Measurements from ENCODE around the gene SLC4A5. TPM values are rescaled to one million over a fixed set of nuclear protein-coding genes. Genes with fewer than 3 reads are reported as not detected.

SLC4A5 gene
- total RNA-seq, 4 donors from 2014 or later = 3.2 to 30.4 (median 4.2) TPM

DNA sequence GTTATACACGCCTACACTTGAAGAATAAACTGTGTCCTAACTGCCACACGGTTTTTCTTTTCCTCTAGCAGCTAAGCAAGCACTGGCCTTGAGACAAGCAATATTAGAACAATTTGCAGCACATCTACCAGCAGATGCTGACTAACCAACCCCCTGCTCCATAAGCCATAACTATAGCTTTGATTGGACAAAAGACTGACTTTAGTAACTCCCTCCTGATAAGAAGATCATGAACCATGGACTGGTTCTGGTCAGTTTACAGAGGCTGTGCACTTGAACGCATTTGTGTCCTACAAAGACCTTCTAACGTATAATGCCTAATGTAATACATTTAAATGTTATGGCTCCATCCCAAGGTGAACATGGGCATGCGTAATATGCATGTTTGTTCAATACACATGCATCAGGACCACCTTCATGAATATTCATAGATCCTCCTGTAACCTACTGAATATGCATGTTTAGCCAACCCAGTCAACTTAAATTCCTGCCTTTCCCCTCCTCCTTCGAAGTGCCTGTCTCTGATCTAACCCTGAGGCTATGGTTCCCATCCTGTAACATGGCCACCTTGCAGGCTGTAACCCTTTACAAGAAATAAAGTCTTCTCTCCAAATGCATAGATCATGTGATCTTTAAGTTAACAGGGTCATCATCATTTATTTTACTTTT lies 26.5 kb downstream of the SLC4A5 start:
- Histone ChIP-seq H3K9me3 (no peaks in the 10 kb centered on the region), H3K27me3 (no peaks in the 10 kb centered on the region), H3K36me3 (peaks cover 17% of the 10 kb centered on the region), H3K4me3 (no peak overlapping the region), H3K27ac (no peak overlapping the region), H3K4me1 (no peaks in the 10 kb centered on the region)
- WGBS = 59% methylated on average over 6 of the region's 6 CpGs
- TF ChIP-seq, protein P1, sequence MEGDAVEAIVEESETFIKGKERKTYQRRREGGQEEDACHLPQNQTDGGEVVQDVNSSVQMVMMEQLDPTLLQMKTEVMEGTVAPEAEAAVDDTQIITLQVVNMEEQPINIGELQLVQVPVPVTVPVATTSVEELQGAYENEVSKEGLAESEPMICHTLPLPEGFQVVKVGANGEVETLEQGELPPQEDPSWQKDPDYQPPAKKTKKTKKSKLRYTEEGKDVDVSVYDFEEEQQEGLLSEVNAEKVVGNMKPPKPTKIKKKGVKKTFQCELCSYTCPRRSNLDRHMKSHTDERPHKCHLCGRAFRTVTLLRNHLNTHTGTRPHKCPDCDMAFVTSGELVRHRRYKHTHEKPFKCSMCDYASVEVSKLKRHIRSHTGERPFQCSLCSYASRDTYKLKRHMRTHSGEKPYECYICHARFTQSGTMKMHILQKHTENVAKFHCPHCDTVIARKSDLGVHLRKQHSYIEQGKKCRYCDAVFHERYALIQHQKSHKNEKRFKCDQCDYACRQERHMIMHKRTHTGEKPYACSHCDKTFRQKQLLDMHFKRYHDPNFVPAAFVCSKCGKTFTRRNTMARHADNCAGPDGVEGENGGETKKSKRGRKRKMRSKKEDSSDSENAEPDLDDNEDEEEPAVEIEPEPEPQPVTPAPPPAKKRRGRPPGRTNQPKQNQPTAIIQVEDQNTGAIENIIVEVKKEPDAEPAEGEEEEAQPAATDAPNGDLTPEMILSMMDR (IDR thresholded peaks at IDR 0.05) = no peak
- TF ChIP-seq EP300 (IDR thresholded peaks at IDR 0.05) = no peak
- TF ChIP-seq POLR2AphosphoS5 (IDR thresholded peaks at IDR 0.05) = no peak
- TF ChIP-seq POLR2A (IDR thresholded peaks at IDR 0.05) = no peak
- DNase-seq (ENCODE audit: low spot score in 2 of 2) = no peak

- TF ChIP-seq EP300 (IDR thresholded peaks at IDR 0.05) (no peak), POLR2A (IDR thresholded peaks at IDR 0.05) (no peak), POLR2AphosphoS5 (IDR thresholded peaks at IDR 0.05) (no peak)
- TF ChIP-seq, protein P1 (IDR thresholded peaks at IDR 0.05) = no peak
- H3K27me3 ChIP-seq = no peaks in the 10 kb centered on the region
- H3K4me3 ChIP-seq = no peak overlapping the region
- peaks cover 20% of the 10 kb centered on the region for H3K36me3 ChIP-seq
- 85% methylated on average over 5 of the region's 5 CpGs for WGBS
- no peaks in the 10 kb centered on the region for H3K4me1 ChIP-seq
- no peak for DNase-seq (ENCODE audit: low spot score in 2 of 2)
- H3K27ac ChIP-seq = no peak overlapping the region
- no peaks in the 10 kb centered on the region for H3K9me3 ChIP-seq
These were observed 29.1 kb downstream of the SLC4A5 start for GRCh38 chr2:74314107-74314506.

- no peaks in the 10 kb centered on the region for H3K9me3 ChIP-seq
- H3K4me3 ChIP-seq = no peak overlapping the region
- DNase-seq (ENCODE audit: low spot score in 2 of 2) = no peak
- peaks cover 20% of the 10 kb centered on the region for H3K36me3 ChIP-seq
- WGBS = 85% methylated on average over 2 of the region's 2 CpGs
- no peaks in the 10 kb centered on the region for H3K27me3 ChIP-seq
- no peak overlapping the region for H3K27ac ChIP-seq
- TF ChIP-seq, protein P1 (IDR thresholded peaks at IDR 0.05) = no peak
- no peak for TF ChIP-seq POLR2A (IDR thresholded peaks at IDR 0.05)
- TF ChIP-seq EP300 (IDR thresholded peaks at IDR 0.05) = no peak
- no peak for TF ChIP-seq POLR2AphosphoS5 (IDR thresholded peaks at IDR 0.05)
- no peaks in the 10 kb centered on the region for H3K4me1 ChIP-seq
These were observed 29.7 kb downstream of the SLC4A5 start for GRCh38 chr2:74313497-74313896.

DNA sequence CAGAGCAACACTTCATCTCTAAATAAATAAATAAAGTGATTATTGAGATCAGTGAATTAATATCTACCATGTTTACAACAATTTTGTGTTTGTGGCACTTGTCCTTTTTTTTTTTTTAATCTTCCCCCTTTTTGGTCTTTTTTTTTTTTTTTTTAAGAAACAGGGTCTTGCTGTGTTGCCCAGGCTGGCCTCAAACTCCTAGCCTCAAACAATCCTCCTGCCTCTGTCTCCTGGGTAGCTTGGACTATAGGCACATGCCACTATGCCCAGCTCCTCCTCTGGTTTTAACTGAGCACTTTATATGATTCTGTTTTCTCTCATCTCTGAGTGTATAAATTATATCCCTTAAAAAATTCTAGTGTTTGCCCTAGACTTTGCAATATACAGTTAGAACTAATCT lies 30.3 kb downstream of the SLC4A5 start:
- TF ChIP-seq POLR2AphosphoS5 (IDR thresholded peaks at IDR 0.05) (no peak), EP300 (IDR thresholded peaks at IDR 0.05) (no peak), POLR2A (IDR thresholded peaks at IDR 0.05) (no peak)
- TF ChIP-seq, protein P1 (IDR thresholded peaks at IDR 0.05) = no peak
- Histone ChIP-seq H3K27ac (no peak overlapping the region), H3K9me3 (no peaks in the 10 kb centered on the region), H3K4me3 (no peak overlapping the region), H3K4me1 (no peaks in the 10 kb centered on the region), H3K36me3 (peaks cover 20% of the 10 kb centered on the region), H3K27me3 (no peaks in the 10 kb centered on the region)
- no peak for DNase-seq (ENCODE audit: low spot score in 2 of 2)

DNA sequence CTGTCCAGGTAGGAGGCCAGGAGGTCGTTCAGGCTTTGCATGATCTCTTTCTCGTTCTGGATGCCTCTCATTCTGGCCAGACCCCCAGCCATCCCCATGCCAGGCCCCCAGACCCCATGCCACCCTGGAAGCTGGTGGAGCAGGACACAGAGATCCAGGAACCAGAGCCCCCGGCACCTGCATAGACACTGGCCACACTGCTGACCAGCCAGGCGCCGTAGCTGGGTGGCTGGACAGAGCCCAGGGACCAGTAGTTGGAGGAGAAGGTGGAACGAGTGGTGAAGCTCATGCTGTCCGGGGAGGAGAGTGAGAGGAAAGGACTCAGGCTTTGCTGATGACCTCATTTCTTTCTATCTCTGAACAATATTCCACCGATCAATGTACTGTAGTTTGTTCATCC lies 35.5 kb downstream of the SLC4A5 start:
- TF ChIP-seq EP300 (IDR thresholded peaks at IDR 0.05) (no peak), POLR2A (IDR thresholded peaks at IDR 0.05) (no peak), POLR2AphosphoS5 (IDR thresholded peaks at IDR 0.05) (no peak)
- TF ChIP-seq, protein P1 (IDR thresholded peaks at IDR 0.05) = no peak
- Histone ChIP-seq H3K27me3 (no peaks in the 10 kb centered on the region), H3K27ac (no peak overlapping the region), H3K36me3 (peaks cover 5% of the 10 kb centered on the region), H3K4me1 (no peaks in the 10 kb centered on the region), H3K9me3 (no peaks in the 10 kb centered on the region), H3K4me3 (no peak overlapping the region)
- no peak for DNase-seq (ENCODE audit: low spot score in 2 of 2)
- WGBS = 83% methylated on average over 8 of the region's 8 CpGs
